ENCODE results near the gene MEF2D.

Gene MEF2D

DNA sequence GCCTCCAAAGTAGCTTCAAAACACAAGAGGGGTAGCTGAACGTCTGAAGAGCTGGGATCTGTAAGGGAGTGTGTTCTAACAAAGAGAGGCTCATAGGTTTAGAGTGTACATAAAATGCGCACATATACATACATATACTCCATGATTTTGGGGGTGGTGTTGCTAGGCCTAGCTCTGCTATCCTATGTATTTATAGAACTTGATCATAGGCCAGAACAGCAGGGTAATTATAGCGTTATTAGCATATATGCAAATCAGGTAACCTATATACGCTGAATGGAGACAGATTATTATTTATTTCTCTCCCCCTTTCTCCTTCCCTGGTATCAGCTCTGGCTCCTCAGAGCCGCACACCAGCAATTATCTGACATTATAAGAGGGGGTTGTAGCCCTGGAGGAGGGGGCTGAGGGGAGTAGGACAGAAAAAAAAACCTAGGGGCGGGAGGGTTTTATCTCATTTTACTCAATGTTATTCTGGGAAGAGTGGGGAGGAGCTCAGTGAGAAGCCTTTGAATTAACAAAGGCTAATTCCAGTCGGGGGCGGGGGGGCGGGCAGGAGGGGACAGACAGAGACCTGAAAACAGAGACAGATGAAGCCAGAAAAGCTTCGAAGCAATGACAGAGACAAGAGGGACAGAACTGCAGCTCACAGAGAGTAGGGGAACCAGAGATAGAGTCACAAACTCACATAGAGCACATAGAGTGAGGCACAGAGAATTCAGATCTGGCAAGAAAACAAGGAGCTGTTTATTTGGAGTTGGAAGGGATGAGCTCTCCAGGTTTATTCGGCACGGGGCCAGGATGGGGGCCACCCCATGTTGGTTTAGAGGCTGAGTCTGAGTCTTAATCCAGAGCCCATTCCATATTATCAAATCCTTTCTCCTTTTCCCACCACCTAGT lies 68.6 kb downstream of the MEF2D start:
- DNase-seq (ENCODE audit: low read depth in 2 of 2): no peak
- H3K4me3 ChIP-seq (replicated peaks in 1 of 2; ENCODE audit: low read depth in 2 of 2, low read length in 2 of 2): no peak overlapping the region
- TF ChIP-seq, protein P1, sequence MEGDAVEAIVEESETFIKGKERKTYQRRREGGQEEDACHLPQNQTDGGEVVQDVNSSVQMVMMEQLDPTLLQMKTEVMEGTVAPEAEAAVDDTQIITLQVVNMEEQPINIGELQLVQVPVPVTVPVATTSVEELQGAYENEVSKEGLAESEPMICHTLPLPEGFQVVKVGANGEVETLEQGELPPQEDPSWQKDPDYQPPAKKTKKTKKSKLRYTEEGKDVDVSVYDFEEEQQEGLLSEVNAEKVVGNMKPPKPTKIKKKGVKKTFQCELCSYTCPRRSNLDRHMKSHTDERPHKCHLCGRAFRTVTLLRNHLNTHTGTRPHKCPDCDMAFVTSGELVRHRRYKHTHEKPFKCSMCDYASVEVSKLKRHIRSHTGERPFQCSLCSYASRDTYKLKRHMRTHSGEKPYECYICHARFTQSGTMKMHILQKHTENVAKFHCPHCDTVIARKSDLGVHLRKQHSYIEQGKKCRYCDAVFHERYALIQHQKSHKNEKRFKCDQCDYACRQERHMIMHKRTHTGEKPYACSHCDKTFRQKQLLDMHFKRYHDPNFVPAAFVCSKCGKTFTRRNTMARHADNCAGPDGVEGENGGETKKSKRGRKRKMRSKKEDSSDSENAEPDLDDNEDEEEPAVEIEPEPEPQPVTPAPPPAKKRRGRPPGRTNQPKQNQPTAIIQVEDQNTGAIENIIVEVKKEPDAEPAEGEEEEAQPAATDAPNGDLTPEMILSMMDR (IDR thresholded peaks at IDR 0.05; ENCODE audit: low read depth, low read length): no peak

DNA sequence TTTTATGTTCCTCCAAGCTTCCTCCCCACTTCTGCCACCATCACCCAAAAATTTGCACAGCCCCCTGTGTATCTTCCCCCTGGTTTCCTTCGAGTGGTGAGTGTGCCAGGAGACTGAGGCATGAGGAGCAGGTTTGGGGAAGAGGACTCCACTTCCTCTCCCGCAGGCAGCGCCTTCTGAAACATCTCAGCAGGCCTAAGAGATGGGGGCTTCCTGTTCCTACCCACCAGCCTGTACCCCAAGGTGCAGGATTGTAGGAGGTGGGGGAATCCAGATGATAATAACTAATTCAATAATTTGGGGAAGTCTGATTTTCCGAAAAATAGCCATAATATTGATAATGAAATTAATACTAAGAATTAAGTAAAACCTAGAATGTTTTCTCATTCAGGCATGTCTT lies 69.2 kb downstream of the MEF2D start:
- TF ChIP-seq, protein P1 (IDR thresholded peaks at IDR 0.05; ENCODE audit: low read depth, low read length): no peak
- no peak overlapping the region for H3K4me3 ChIP-seq (replicated peaks in 1 of 2; ENCODE audit: low read depth in 2 of 2, low read length in 2 of 2)
- DNase-seq (ENCODE audit: low read depth in 2 of 2): no peak

DNA sequence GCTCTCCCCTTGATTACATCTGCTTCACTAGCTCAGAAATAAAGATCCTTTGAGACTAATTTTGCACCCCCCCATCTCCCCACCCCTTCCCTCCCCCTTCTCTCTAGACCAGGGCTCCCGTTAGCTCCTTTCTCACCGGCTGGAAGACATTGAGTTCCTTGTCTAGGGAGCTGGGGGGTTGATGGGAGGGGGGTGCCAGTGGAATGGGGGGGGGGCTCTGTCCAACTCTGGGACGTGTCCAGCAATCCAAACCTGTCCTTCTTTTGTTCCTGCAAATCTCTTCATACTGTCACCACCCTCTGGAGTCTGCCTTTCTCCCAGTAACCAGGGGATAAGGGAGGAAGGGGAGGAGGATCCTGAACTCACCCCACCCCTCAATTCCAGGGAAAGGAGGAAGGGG lies 69.7 kb downstream of the MEF2D start:
- TF ChIP-seq, protein P1 (IDR thresholded peaks at IDR 0.05; ENCODE audit: low read depth, low read length): no peak
- no peak overlapping the region for H3K4me3 ChIP-seq (replicated peaks in 1 of 2; ENCODE audit: low read depth in 2 of 2, low read length in 2 of 2)
- DNase-seq (ENCODE audit: low read depth in 2 of 2): no peak

DNA sequence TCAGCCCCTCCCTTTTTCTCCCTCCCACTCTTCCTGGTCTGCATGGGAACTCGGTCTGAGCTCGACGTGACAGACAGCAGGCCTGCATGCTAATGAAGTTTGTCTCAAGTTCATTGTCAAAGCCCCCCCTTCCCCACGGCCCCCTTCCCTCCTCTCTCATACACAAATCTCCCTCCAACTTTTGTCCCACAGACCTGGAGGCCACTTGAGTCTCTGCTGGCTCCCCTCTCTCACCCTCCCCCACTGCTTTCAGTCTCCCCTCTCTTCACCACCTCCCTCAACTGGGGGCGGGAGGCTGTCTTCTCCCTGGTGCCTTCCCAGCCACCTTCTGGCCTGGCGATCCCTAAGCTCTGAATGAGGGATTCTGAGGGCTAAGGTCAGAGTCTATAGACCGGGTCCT lies 70.3 kb downstream of the MEF2D start:
- no peak for DNase-seq (ENCODE audit: low read depth in 2 of 2)
- TF ChIP-seq, protein P1 (IDR thresholded peaks at IDR 0.05; ENCODE audit: low read depth, low read length): no peak
- H3K4me3 ChIP-seq (replicated peaks in 1 of 2; ENCODE audit: low read depth in 2 of 2, low read length in 2 of 2): no peak overlapping the region

DNA sequence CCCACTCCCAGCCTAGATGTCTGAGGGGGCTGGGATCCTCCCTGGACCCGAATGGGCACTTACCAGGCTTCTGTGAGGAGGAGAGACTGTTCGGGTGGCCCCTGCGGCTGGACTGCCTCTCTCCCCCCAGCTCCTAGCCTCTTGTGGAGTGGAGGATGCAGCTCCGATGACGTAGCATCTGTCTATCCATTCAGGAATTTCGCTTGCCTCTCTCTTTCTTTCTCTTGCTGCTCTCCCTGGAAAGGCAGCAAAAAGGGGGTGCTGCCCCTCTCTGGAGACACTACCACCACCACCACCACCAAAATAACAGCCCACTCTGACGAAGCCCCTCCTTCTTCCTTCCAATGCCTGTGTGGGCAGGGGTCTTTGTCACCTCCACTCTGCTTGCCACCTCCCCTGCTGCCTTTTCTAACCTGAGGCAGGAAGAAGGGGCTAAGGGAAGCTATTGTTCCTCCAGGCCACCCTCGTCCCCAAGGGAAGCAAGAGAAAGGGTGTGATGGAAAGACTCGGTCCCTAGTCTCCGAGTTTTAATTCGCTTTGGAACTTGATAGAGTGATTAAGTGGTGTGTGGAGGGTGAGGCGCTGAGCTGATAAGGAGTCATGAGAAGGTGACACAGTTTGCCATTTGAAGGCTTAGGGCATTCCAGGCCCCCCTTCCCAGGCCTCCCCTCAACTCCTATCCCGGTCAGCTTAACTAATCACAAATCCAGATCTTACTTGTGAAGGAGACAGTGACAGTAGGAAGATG lies 71.1 kb downstream of the MEF2D start:
- TF ChIP-seq, protein P1 (IDR thresholded peaks at IDR 0.05; ENCODE audit: low read depth, low read length): no peak
- no peak overlapping the region for H3K4me3 ChIP-seq (replicated peaks in 1 of 2; ENCODE audit: low read depth in 2 of 2, low read length in 2 of 2)
- no peak for DNase-seq (ENCODE audit: low read depth in 2 of 2)

DNA sequence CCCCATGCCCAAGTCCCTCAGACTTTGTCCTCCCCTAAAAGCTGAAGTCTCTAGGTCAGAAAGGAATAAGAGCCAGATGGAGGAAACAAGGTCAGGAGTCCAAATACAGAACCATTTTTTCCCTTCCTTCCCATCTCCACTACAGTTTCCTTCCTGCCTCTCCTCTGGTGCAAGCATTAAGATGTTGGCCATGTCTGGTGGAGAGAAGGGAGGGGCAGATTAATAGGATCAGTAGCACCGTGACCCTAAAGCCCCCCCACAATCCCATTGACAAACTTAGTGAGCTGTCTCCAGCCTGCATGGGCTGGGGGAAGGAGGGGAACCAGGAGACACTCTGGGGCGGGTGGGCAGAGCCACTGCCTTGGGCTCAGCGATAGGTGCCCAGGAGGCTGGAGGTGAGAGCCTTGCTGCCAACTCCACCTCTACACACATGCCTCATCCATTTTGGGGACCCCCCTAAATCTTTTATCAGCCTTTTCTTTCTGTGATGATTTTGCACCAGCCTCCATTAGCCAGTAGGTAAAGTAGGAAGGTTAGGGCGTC lies 71.8 kb downstream of the MEF2D start:
- H3K4me3 ChIP-seq (replicated peaks in 1 of 2; ENCODE audit: low read depth in 2 of 2, low read length in 2 of 2): no peak overlapping the region
- DNase-seq (ENCODE audit: low read depth in 2 of 2): no peak
- TF ChIP-seq, protein P1 (IDR thresholded peaks at IDR 0.05; ENCODE audit: low read depth, low read length): no peak
